ENCODE results near the gene LVRN.

LVRN gene

DNA sequence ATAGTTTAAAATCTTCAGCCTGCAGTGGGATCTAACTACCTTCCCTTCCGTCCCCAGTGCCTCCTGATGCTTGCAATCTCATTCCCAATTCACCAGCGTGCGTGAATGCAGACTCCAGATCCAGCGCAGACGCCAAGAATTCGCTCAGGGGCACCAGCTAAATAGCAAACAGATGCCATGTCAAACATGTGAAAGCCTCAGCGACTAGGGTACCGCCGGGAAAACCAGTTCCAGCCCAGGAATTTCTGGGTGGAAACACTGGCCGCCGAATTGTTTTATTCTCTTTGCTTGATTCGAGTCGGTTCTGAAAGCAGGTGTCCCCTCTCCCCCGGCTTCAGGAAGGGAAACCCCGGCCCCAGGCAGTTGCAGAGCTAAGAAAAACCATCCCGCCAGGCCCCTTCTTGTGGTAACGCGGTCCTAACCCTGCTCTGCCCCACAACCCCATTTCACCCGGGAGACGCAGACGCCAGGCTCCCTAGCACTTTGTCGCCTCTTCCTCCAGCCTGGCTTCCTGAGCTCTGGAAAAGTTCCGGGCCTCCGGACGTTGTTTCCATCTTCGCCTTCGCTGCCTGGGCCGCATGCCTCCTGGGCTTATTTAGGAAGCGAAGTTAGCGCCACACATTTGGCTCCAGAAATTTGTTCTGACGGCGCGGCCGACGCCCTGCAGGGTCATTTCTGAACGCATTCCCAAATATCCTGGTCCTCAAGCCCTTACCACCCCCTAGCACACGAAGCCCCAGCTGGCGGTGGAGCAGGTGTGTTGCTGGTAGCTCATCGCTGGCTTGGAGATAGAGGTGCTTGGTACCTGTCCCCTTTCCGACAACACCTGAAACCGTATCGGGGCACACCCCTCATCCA is 665 bp upstream of the LVRN start:
- DNase-seq = no peak

DNA sequence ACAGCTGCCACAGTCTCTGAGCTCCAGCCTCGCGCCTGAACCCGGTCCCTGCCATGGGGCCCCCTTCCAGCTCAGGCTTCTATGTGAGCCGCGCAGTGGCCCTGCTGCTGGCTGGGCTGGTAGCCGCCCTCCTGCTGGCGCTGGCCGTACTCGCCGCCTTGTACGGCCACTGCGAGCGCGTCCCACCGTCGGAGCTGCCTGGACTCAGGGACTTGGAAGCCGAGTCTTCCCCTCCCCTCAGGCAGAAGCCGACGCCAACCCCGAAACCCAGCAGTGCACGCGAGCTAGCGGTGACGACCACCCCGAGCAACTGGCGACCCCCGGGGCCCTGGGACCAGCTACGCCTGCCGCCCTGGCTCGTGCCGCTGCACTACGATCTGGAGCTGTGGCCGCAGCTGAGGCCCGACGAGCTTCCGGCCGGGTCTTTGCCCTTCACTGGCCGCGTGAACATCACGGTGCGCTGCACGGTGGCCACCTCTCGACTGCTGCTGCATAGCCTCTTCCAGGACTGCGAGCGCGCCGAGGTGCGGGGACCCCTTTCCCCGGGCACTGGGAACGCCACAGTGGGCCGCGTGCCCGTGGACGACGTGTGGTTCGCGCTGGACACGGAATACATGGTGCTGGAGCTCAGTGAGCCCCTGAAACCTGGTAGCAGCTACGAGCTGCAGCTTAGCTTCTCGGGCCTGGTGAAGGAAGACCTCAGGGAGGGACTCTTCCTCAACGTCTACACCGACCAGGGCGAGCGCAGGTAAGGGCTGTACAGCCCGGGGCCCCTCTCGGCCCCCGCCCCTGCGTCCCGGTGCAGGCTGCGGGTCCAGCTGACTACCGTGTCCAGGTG is 509 bp downstream of the LVRN start:
- no peak for DNase-seq

DNA sequence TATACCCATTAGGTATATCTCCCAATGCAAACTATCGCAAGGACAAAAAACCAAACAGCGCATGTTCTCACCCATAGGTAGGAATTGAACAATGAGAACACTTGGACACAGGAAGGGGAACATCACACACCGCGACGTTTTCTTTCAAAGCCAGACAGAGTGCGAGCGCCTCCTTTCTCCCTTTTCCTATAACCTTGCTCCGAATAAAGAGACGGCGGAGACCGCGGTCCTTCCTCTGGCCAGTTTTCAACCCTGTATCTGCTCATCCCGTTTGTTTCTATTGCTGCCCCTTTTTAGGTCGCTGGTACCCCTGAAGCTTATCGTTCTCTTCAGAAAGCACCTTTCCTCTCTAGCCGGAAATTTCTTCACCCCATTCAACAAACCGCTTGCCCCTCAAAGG is 1.3 kb downstream of the LVRN start:
- no peak for DNase-seq

DNA sequence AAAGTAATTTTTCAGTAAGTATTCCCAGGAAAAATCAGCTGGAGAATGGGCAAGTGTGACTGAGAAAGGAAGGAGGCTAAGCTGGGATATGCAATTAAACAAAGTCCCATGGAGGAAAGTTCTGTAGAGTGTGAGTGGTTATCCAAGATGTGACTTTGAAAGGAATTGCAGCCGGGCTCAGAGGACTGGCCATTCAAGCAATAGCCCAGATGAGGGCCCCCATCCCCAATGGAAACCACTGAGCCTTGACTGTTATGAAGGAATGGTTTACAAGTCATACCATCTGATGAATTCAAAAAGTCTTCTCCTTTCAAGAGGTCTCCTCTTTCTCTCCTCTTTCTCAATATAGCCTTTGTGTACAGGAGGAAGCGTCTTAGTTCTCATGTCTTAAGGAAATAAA is 6.5 kb downstream of the LVRN start:
- no peak for DNase-seq

DNA sequence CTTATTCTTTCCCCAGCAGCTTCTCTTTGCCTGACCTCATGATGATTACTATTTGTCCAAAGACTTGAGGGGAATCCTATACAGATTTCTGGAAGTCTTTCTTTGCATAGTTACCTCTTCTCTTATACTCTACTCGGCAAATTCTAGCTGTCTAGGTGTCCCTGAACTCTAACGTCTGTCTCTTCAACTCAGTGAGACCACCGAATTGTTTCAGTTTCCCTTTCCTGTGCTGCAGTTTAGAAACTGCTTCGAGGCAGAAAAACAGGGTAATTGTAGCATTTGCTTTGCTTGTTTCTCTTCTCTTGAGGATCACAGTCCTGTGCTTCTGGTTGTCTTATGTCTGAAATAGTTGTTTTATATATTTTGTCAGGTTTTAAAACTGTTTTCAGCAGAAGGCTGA is 14.8 kb downstream of the LVRN start:
- DNase-seq = no peak

DNA sequence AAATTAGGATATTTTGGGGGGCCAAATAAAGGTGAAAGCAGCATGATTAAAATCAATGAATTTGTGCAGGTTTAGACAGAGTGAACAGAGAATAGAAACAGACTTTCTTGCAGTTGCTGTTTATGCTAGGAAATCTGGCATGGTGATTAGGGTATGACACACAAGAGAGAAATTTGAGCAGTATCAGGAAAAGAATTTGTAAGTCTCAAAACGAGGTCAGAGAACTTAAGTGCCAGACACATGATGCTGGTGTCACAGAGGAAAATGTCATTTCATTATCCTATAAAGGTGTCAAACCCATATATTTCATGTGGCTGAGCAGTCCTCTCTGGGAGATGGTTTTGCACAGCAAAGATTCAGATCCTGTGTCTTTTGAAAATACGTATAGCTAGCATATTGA is 15.7 kb downstream of the LVRN start:
- DNase-seq = no peak

DNA sequence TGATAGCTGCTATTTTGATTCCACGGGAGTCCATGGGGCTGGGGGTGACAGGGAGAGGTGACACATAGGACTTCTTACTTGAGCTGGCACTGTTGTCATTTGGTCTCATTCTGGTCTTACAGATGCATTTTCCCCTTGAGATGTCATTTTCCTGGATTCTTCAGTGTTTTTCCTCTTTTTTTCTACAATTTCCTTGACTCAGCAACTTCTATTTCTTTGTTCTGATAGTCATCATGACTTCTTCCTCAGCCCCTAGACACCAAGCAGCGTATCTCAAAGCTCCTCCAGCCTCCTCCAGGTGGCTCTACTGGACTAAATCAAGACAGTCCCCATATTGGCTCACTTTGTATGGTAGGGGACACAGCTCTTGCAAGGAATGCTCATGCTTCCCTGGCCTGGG is 16.5 kb downstream of the LVRN start:
- DNase-seq = no peak

DNA sequence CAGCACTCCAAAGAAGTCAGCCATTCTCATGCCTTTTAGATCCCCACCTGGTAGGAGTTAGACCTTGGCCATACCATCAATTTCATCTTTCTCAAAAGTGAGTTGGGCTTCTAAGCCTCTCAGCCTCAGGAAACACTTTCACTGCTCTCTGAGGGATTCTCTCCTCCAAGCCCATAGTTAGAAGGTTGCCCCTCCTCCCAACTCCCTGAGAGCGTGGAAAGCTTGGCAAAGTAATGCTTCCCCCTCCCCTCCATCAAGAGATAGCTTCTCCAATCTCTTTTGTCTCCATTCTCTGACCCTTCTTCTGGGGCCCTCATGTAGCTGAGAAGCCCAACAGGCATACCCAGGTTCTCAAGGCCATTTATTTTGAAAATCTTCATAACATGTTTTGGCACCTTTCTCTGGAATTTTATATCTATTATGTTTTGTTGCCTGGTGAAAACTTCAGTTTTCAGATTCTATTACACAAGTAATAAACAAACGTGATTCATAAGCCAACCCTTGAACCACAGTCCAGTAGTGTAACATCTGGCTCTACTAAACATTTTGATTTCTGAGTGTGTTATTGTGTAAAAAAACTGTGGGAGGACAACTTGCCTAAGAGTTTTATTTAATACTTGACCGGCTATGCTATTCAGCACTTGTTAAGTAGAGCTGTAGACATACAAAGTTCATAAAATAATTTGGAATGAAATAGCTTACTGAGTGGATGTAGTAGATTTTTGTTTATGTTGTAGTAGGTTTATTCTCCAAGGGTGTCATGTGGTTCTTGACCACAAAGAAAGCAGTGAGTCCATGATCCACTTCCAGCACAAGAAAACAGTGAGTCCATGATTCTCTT is 17.1 kb downstream of the LVRN start:
- DNase-seq = no peak

DNA sequence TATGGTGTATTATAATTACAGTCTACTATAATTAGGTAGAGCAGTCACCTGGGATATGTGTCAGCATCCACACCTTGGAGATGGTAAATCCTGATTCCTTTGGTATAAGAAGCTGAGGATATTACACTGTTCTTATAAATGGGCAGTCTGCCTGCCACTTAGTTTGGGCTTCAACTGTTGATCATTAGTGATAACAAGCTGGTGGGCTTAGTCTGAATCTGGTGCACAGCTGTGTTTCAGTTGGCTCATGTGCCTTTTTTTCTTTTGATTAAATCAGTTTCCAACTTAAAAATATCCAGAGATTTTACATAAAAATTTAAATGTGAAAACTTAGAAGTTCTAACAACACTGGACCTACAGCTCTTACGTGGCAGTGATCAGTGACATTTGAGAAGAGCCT is 21.2 kb downstream of the LVRN start:
- no peak for DNase-seq

DNA sequence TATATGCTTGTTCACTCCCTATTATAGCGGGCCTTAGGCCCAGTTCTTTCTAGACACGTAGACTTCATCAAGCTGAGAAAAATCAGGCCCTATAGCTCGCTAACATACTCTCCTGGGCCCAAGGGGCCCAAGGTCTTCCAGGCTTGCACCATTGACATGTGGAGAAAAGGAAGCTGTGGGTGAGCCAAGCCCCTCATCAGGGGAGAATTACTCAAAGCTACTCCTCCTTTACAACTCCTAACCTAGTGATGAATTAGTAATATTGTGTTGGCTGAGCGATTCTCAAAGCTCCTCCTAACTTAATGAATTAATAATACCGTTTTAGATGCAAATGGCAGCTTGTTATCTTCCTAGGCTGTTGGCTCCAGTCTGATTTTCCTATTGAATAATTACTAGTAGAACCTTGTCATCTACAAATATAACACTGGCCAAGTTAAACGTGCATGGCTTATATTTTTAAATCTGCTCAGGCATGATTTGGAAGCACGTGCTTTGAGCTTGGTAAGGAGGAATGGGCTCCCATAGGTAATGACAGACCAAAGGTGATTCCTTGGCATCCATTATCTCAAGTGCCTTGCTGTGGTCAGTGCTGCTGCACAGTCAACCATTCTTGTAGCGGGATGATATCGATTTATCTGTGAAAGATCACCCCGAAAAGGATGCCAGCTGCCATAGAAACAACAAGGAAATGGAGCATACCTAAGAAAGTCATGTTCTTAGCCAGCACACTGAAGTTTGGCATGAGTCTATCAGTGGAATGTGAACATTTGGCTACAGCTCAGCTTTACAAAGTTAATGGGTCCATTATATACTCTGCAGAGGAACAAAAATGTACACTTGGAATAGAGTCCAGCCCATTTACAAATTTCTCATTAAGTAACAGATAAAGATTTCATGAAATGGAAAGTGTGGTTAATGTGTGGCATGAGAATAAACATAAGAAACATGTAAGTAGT is 23.8 kb downstream of the LVRN start:
- DNase-seq = no peak

DNA sequence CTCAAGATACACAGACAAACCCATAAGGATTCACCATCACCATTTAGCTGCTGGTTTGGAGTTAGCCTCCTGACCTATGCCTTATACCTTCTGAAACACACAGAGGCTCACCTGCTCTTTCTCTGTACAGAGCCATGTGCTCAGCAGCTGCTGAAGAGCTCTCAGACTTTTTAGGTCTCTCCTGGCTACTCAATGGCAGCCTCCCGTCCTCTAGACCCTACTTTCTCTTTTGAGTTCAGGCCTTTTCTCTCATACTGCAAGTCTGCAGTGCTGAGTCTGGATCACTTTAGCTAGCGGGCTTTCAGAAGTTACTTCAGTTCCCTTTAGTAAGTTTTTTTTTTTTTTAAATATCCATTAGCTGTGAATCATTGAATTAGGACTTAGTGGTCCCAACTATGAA is 25.7 kb downstream of the LVRN start:
- no peak for DNase-seq

DNA sequence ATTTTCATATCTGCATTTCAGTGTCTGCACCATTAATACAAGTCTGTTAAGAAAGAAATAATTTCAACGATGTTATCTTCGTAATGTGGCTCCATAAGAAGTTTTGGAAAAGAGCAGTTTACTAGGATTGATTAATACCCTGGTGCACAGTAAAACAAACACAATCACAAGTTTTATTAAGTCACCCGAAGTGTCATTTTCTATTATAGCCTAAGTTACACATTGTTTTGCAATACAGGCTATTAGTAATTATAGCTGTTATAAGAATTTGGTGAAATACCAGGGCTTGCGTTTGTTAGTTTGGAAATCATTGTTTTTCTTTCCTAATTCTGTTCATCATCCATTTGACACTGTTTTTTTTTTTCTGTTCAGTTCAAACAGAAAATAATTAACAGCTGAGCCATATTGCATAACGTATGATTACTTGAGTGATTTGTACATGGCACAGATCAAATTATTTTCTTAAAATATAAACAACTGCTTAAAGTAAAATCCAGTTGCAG is 30.6 kb downstream of the LVRN start:
- no peak for DNase-seq

DNA sequence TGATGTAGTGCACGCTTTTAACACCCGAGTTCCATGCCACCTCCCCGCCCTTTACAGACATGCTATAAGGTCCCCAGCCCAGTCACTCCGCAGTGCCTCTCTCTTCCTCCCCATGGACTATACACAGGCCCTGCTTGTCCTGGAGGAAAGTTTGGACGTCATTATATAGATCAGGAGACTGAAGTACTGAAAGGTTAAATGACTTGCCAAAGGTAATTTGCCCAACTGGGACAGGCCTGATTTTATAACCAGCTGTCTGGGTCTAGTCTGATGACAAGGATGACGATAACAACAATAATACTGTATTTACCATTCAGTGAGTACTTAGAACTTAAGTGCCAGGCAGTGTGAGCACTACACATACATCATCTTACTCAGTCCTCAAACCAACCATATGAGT is 33.1 kb downstream of the LVRN start:
- DNase-seq = no peak

DNA sequence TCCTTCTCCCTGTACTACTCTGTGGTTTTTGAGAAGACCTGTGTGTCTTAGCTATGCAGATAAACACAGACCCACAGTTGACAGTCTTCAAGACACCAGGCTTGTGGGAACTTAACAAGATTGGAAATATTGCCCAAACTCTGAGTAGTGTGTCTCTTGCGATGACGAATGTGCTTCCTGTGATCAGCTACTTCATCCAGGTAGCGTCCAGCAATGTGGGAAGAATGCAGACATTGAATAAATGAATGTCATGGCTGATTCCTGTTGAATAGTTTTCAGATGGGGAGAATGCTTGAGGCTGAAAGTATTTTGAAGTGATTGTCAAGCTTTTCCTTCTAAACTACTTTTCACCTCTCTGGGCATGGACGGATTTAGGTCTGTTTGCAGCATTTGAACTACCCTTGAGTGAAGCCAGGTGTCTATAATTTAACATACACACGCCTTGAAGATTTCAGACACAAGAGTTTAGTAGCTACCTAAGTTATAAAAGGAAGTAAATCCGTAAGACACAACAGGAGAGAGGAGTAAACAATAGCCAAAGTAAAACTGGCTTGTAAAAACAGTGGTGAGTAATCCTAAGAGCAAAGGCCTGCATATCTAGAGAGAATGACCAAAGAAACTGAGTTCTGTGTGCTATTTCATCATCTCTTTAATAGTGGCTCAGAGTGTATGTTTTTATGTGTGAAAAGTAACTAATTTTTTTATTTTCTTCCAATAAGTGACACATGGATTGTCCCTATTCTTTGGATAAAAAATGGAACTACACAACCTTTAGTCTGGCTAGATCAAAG is 40.0 kb downstream of the LVRN start:
- no peak for DNase-seq

DNA sequence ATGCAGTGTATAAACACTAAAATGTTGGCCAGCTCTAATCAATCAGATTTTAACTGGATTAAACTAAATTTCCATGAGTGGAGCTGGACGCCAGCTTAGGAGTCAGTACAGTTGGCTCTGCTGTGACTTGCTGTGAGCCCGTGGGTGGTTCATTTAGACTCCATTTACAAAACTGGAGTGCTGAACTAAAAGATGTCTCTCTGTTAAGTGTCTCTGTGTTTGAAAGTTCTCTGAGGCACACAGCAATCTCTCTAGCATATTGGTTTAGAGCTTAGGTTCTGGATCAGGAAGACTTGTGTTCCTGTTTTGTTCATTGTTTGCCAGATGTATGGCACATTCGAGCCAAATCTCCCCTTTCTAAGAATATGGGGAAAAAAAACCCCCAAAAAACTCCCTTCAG is 42.0 kb downstream of the LVRN start:
- DNase-seq = no peak

DNA sequence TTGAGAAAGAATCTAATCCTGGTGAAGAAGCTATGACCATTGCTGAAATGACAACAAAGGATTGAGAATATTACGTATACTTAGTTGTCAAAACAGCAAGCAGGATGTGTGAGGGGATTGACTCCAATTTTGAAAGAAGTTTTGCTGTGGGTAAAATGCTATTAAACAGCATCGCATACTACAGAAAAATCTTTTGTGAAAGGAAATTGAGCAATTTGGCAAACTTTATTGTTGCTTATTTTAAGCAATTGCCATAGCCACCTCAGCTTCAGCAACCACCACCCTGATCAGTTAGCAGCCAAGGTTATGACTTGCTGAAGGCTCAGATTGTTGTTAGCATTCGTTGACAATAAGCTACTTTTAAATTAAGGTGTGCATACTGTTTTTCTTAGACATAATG is 47.5 kb downstream of the LVRN start:
- DNase-seq = no peak

DNA sequence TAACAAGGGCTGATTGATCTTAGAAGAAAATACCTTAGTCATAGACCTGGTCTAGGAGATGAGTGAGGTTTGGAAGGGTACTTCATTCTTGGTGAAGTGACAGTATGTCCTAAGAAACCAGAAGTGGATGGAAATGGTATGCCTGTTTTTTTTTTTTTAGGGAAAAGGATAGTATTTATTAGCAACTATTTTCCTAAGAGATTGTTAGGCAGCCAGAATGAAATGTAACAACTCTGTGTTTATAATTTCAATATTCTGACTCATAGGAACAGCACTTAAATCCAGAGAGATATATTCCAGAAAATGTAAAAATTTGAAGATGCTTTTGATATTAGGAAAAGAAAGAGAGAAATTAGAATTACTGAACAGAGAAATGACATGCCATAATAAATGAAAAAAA is 48.8 kb downstream of the LVRN start:
- DNase-seq = no peak

DNA sequence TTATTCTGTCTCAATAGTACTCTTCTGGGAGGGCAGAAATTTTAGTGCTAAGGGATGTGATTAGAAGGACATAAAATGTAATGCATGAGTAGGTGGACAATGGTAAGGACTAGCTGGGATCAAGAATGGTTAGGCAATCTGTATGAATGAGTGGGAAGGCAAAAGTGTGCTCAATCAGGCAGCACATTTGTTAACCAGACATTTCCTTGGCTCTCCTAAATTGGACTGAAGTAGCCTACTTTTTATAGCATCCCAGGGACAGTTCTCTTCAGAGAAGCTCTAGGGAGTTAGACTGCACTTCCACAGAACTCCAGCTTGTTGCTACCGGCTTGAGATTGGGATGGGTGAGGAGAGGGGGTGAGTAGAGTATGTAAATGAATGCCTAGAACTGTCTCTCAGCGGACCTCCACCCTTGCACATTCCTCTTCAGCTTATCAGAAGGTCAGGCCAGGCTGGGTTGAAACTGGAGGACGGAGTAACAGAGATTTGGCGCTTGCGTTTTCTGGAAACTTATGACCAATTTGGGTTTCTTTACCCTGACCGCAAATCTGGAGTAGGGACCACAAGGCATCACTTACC is 51.0 kb downstream of the LVRN start:
- DNase-seq = no peak

DNA sequence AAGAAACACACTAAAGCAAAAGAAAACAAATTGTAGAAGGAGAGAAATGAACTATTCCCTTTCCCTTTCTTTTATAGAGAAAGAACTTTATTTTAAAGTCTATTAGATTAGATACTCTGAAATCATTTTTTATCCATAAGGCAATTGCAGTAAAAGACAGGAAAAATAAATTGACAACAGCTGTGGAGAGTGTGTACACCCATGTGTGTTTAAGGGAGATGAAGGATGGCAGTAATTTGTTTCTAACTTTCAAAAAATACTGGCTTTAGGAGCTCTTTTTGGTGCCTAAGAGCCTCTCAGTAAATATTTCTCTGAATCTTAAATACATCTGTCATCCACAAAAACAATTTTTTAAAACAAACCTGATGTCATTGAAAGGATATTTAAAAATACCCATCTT is 51.7 kb downstream of the LVRN start:
- no peak for DNase-seq

DNA sequence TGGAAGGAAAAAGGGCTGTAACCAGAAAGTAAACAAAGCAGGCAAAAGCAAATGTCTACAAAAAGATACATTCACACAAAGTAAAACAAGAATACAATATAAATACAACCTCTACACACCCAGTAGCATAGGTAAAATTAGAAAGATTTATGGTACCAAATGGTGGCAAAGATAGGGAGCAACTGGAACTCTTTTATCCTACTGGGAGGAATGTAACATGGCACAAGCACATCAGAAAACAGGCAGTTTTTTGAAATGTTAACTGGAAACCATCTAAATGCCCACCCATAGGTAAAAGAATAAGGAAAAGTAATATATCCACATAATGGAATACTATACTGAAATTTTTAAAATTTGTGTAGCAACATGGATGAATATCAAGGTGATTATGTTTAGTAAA is 61.3 kb downstream of the LVRN start:
- DNase-seq = no peak

DNA sequence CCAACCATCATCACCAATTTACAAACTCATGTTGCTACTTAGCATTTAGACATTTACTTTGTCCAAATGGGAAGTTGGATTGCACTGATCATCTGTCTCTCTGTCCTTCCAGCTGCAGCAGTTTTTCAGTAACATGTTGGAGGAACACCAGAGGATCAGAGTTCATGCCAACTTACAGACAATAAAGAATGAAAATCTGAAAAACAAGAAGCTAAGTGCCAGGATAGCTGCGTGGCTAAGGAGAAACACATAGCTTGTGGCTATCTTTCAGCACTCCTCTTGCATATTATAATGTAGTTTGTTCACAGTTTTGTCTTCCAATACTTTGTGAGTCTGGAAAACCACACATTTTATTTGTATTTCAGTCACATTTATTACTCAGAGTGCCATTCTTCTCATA is 63.6 kb downstream of the LVRN start:
- no peak for DNase-seq

Data from NCI-H1105 treated with DMSO at 0.1 percent for 48 hours (cell line).